Natural killer cell treated with Interleukin-12 subunit alpha and Interleukin-12 subunit beta and Interleukin-15 and Interleukin-18, amount 100 ng/mL, for 72 hours (primary cell): ENCODE data around the gene C2orf15. TPM values are rescaled to one million over a fixed set of nuclear protein-coding genes. Genes with fewer than 3 reads are reported as not detected.
"Not testable (repeated sequence)": the region's sequence is repeated elsewhere in the genome, so short reads cannot be mapped to it uniquely, and the experiment has no call there.

Experiments used
- ATAC-seq, 2 donors: fragments of 150-1000 bp; cut with Tn5 transposase in 1 of 2; sonication (Bioruptor Pico), chemical (Tn5 transposase) in 1 of 2; 2 replicates each; pipeline ENCODE4 v1.10.0; 2021
- DNase-seq: peaks from one replicate; pipeline ENCODE4 v3.0.0; 2022; ENCODE audit warnings: low spot score
- H3K27ac Mint-ChIP-seq, 2 donors: 1 replicate in 1 of 2; 2 replicates in 1 of 2; pipeline ENCODE4 v1.8.0; 2022; ENCODE audit warnings: mixed read lengths in 2 of 2, mild to moderate bottlenecking in 1 of 2, moderate library complexity in 1 of 2
- H3K27me3 Mint-ChIP-seq, 2 donors: 1 replicate in 1 of 2; 2 replicates in 1 of 2; pipeline ENCODE4 v1.8.0; 2022; ENCODE audit warnings: mixed read lengths in 2 of 2
- H3K36me3 Mint-ChIP-seq: one replicate; pipeline ENCODE4 v1.8.0; 2022; ENCODE audit warnings: mixed read lengths
- H3K4me1 Mint-ChIP-seq, 2 donors: 1 replicate in 1 of 2; 2 replicates in 1 of 2; pipeline ENCODE4 v1.8.0; 2022; ENCODE audit warnings: low read depth in 2 of 2, mixed read lengths in 2 of 2, mild to moderate bottlenecking in 1 of 2
- H3K4me3 Mint-ChIP-seq: one replicate; pipeline ENCODE4 v1.8.0; 2022; ENCODE audit warnings: mixed read lengths
- H3K9me3 Mint-ChIP-seq: 2 replicates; pipeline ENCODE4 v1.8.0; 2022; ENCODE audit warnings: mixed read lengths
- total RNA-seq, 2 donors: library from RNA; stranded (reverse); gene quantifications; one replicate each; pipeline ENCODE4 v1.2.3, GENCODE V29; 2022

C2orf15 gene
- total RNA-seq, 2 donors from 2014 or later, result not detected

- H3K4me3 Mint-ChIP-seq, result no peak overlapping the region
- peaks cover 9% of the 10 kb centered on the region for H3K36me3 Mint-ChIP-seq
- no peak overlapping the region for H3K27ac Mint-ChIP-seq
- DNase-seq, result no peak
- no peaks in the 10 kb centered on the region for H3K9me3 Mint-ChIP-seq
- ATAC-seq, result no peak
- H3K4me1 Mint-ChIP-seq, result peaks cover 22 to 30% of the 10 kb centered on the region in 2 donors
- no peaks in the 10 kb centered on the region for H3K27me3 Mint-ChIP-seq
These were observed 43.3 kb downstream of the C2orf15 start for GRCh38 chr2:99184811-99185210.

DNA sequence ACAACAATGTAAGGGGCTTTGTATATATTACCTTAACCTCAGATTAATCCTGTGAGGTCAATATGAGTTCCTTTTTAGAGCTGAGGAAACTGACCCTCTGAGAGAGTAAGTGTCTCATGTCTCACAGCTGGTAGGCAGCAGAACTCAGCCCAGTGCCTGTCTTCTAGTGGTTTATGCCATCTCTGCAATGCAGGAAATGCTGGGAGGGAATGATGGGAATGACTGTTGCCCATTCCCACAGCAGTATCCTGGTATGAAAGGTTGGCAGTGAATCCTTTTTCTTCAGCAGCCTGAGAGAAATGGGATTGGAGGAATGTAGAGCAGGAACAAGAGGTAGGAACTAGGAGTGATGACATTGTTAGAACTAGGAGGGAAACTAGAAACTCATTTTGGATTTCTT lies 45.5 kb downstream of the C2orf15 start:
- H3K4me3 Mint-ChIP-seq, result no peak overlapping the region
- no peak overlapping the region for H3K27ac Mint-ChIP-seq
- peaks cover 15 to 16% of the 10 kb centered on the region in 2 donors for H3K4me1 Mint-ChIP-seq
- H3K36me3 Mint-ChIP-seq, result peaks cover 13% of the 10 kb centered on the region
- H3K27me3 Mint-ChIP-seq, result no peaks in the 10 kb centered on the region
- no peak for DNase-seq
- ATAC-seq, result no peak
- H3K9me3 Mint-ChIP-seq, result no peaks in the 10 kb centered on the region

- DNase-seq (no peak), ATAC-seq (no peak)
- no peaks in the 10 kb centered on the region for H3K9me3 Mint-ChIP-seq
- peaks cover 23% of the 10 kb centered on the region for H3K36me3 Mint-ChIP-seq
- peaks cover 8 to 13% of the 10 kb centered on the region in 2 donors for H3K4me1 Mint-ChIP-seq
- H3K27ac Mint-ChIP-seq, result peak overlapping the region in 1 of 2 donors; percentile 22
- H3K27me3 Mint-ChIP-seq, result no peaks in the 10 kb centered on the region
- no peak overlapping the region for H3K4me3 Mint-ChIP-seq
These were observed 46.9 kb downstream of the C2orf15 start for GRCh38 chr2:99188357-99188756.

DNA sequence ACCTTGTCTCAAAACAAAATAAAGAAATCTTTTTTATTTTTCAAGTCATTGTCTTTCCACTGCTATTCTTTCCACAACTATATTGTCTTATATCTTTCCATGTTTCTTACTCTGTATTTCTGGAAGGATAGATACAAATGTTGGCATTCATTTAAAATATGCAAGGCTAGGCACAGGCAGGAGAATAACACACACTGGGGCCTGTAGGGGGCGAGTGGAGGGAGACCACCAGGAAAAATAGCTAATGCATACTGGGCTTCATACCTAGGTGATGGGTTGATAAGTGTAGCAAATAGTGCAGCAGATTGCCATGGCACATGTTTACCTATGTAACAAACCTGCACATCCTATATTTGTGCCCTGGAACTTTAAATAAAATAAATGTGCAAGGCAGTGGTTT lies 49.0 kb downstream of the C2orf15 start:
- DNase-seq (no peak), ATAC-seq (no peak)
- Mint-ChIP-seq H3K27me3 (no peaks in the 10 kb centered on the region), H3K27ac (no peak overlapping the region), H3K36me3 (peaks cover 29% of the 10 kb centered on the region), H3K9me3 (no peaks in the 10 kb centered on the region), H3K4me3 (no peak overlapping the region), H3K4me1 (peaks cover 8 to 10% of the 10 kb centered on the region in 2 donors)

- not testable (repeated sequence) for H3K4me3 Mint-ChIP-seq, H3K27ac Mint-ChIP-seq, DNase-seq, H3K27me3 Mint-ChIP-seq, ATAC-seq, H3K9me3 Mint-ChIP-seq
- Mint-ChIP-seq H3K4me1 (peaks cover 8 to 10% of the 10 kb centered on the region in 2 donors), H3K36me3 (peaks cover 29% of the 10 kb centered on the region)
These were observed 50.9 kb downstream of the C2orf15 start for GRCh38 chr2:99192364-99192763.

- no peaks in the 10 kb centered on the region for H3K27me3 Mint-ChIP-seq
- no peak for ATAC-seq
- DNase-seq, result no peak
- H3K36me3 Mint-ChIP-seq, result peaks cover 5% of the 10 kb centered on the region
- H3K4me1 Mint-ChIP-seq, result peaks cover 0 to 3% of the 10 kb centered on the region in 2 donors
- H3K9me3 Mint-ChIP-seq, result no peaks in the 10 kb centered on the region
- H3K27ac Mint-ChIP-seq, result no peak overlapping the region
- H3K4me3 Mint-ChIP-seq, result no peak overlapping the region
These were observed 56.8 kb downstream of the C2orf15 start for GRCh38 chr2:99198103-99198841.

DNA sequence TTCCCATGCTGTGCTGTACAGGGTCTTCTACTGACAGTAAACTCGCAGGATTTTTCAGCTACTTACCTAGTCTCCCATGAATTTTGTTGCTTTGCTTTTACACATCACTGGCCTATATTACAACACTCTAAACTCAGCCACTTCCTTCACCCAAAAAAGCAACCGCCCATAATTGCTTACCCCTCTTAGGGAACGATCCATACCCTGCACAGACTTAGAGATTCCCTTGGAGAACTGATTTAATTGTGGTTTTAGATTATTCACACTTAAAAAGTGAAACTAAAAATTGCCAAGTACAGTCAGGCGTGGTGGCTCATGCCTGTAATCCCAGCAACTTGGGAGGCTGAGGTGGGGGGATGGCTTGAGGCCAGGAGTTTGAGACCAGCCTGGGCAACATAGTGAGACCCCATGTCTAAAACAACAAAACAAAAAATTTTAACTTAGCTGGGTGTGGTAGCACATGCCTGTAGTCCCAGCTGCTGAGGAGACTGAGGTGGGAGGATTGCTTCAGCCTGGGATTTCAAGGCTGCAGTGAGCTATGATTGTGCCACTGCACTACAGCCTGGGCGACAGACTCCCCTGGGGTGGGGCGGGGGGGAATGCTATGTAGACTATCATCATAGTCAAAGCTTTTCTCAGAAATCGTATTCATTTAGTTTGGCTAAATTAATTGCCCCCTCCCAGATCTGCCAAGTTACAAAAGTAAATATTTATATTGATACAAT lies 58.7 kb downstream of the C2orf15 start:
- Mint-ChIP-seq H3K27me3 (no peaks in the 10 kb centered on the region), H3K4me1 (peaks cover 0 to 3% of the 10 kb centered on the region in 2 donors), H3K9me3 (no peaks in the 10 kb centered on the region), H3K27ac (no peak overlapping the region), H3K36me3 (no peaks in the 10 kb centered on the region), H3K4me3 (no peak overlapping the region)
- DNase-seq, result no peak
- ATAC-seq, result no peak

Other genes starting within 250 kb of the C2orf15 start
- under 1 TPM in 1 of 2 donors, not detected in 1; 0.22 TPM for gene CRACDL, start 205.5 kb upstream of the C2orf15 start, total RNA-seq
- 1 to 10 TPM; 7.9 to 8.6 TPM for gene TSGA10, start 13.2 kb downstream of the C2orf15 start, total RNA-seq
- gene LIPT1, start 13.3 kb downstream of the C2orf15 start, total RNA-seq, result 1 to 10 TPM; 4.2 to 6.7 TPM
- gene MITD1, start 39.4 kb downstream of the C2orf15 start, total RNA-seq, result 10 to 100 TPM; 36.1 to 44.2 TPM
- gene MRPL30, start 39.5 kb downstream of the C2orf15 start, total RNA-seq, result 10 to 100 TPM; 19.3 to 22.4 TPM
- not detected for gene LYG2, start 114.0 kb downstream of the C2orf15 start, total RNA-seq
- gene LYG1, start 159.5 kb downstream of the C2orf15 start, total RNA-seq, result 1 to 10 TPM; 1.8 to 3.0 TPM
- gene TXNDC9, start 194.6 kb downstream of the C2orf15 start, total RNA-seq, result 10 to 100 TPM; 28.9 to 40.1 TPM
- 10 to 100 TPM; 64.7 to 82.6 TPM for gene EIF5B, start 195.7 kb downstream of the C2orf15 start, total RNA-seq